SK-N-SH (cell line): ENCODE data around the gene FTCD. TPM values are rescaled to one million over a fixed set of nuclear protein-coding genes. Genes with fewer than 3 reads are reported as not detected.

Source experiments
- CTCF ChIA-PET: fragments of 300-600, 350-600 bp; formaldehyde crosslinking; extraction: SDS; loops from one replicate; lab custom pipeline; 2021; lab: Yijun Ruan, JAX
- POLR2A ChIA-PET: fragments of 350-600 bp; sonication (Branson Sonifier 250); formaldehyde crosslinking; extraction: SDS; loops from one replicate; lab custom pipeline; 2020; ENCODE audit warnings: antibody characterized with exemption, inconsistent platforms; lab: Yijun Ruan, JAX
- DNase-seq: peaks from one replicate; pipeline ENCODE4 v3.0.0; 2012
- H2AFZ ChIP-seq: fragments of 200-600 bp; sonication (generic); 2 replicates; pipeline ENCODE4 v1.8.1; 2016; ENCODE audit warnings: antibody characterized with exemption, mild to moderate bottlenecking, low read depth
- H3F3A ChIP-seq: fragments of 200-600 bp; sonication (generic); replicated peaks from 2 replicates; pipeline ENCODE3; 2016; ENCODE audit warnings: antibody characterized with exemption, mild to moderate bottlenecking; ENCODE audit not compliant: insufficient read depth
- H3K27ac ChIP-seq, 2 experiments: fragments of 200-500 bp in 1 of 2; fragments of 200-600 bp in 1 of 2; sonication (Bioruptor generic) in 1 of 2; sonication (generic), shearing (Covaris generic) in 1 of 2; 2 replicates each; pipeline versions ENCODE4 v1.5.1 to v1.6.1; 2014 to 2016; ENCODE audit warnings: low read depth in 2 of 2, inconsistent platforms in 1 of 2, low read length in 1 of 2, mild to moderate bottlenecking in 1 of 2, mixed read lengths in 1 of 2
- H3K27me3 ChIP-seq: fragments of 200-600 bp; sonication (generic), shearing (Covaris generic); 2 replicates; pipeline ENCODE4 v1.6.1; 2016; ENCODE audit warnings: mixed run types; ENCODE audit not compliant: insufficient read depth
- H3K36me3 ChIP-seq, 2 experiments: fragments of 200-500 bp in 1 of 2; fragments of 200-600 bp in 1 of 2; sonication (Bioruptor generic) in 1 of 2; sonication (generic) in 1 of 2; replicated peaks in 1 of 2; 2 replicates each; pipeline versions ENCODE3 to v1.5.1; 2014 to 2016; ENCODE audit warnings: low read length in 1 of 2, mild to moderate bottlenecking in 1 of 2; ENCODE audit not compliant: insufficient read depth in 2 of 2, control insufficient read depth in 1 of 2
- H3K4me1 ChIP-seq, 2 experiments: fragments of 200-500 bp in 1 of 2; fragments of 200-600 bp in 1 of 2; sonication (Bioruptor generic) in 1 of 2; sonication (generic), shearing (Covaris generic) in 1 of 2; 2 replicates each; pipeline versions ENCODE4 v1.5.1 to v1.6.1; 2014 to 2016; ENCODE audit warnings: low read depth in 1 of 2, low read length in 1 of 2, mixed run types in 1 of 2; ENCODE audit not compliant: insufficient read depth in 2 of 2, control insufficient read depth in 1 of 2
- H3K4me2 ChIP-seq: fragments of 200-600 bp; sonication (generic), shearing (Covaris generic); 2 replicates; pipeline ENCODE4 v1.6.1; 2017; ENCODE audit warnings: mixed run types
- H3K4me3 ChIP-seq, 2 experiments: fragments of 200-500 bp in 1 of 2; fragments of 200-600 bp in 1 of 2; sonication (Bioruptor generic) in 1 of 2; sonication (generic), shearing (Covaris generic) in 1 of 2; 2 replicates each; pipeline versions ENCODE4 v1.5.1 to v1.8.1; 2014 to 2016; ENCODE audit warnings: low read depth in 2 of 2, inconsistent platforms in 1 of 2, low read length in 1 of 2, mild to moderate bottlenecking in 1 of 2, mixed read lengths in 1 of 2, moderate library complexity in 1 of 2
- H3K79me2 ChIP-seq: fragments of 200-600 bp; sonication (generic); 2 replicates; pipeline ENCODE4 v1.8.1; 2017; ENCODE audit warnings: mild to moderate bottlenecking; ENCODE audit not compliant: insufficient read depth
- H3K9ac ChIP-seq: fragments of 200-600 bp; sonication (generic); 2 replicates; pipeline ENCODE4 v1.6.1; 2017; ENCODE audit warnings: mixed run types
- H3K9me2 ChIP-seq: fragments of 200-600 bp; sonication (generic); 2 replicates; pipeline ENCODE4 v1.6.1; 2017; ENCODE audit warnings: mixed run types
- H3K9me3 ChIP-seq: fragments of 200-600 bp; sonication (generic); 2 replicates; pipeline ENCODE4 v1.6.1; 2017; ENCODE audit warnings: mixed run types, mild to moderate bottlenecking, moderate library complexity
- H4K20me1 ChIP-seq: fragments of 200-600 bp; sonication (generic); 2 replicates; pipeline ENCODE4 v1.6.1; 2017; ENCODE audit warnings: mild to moderate bottlenecking, mixed run types; ENCODE audit not compliant: insufficient read depth
- ELF1 ChIP-seq: IDR thresholded peaks from 2 replicates; pipeline ENCODE4 v1.4.0; 2012
- EP300 ChIP-seq, 2 experiments: IDR thresholded peaks; 2 replicates each; pipeline versions ENCODE4 v1.4.0 to v1.6.1; 2012; ENCODE audit warnings: borderline replicate concordance in 1 of 2, low read depth in 1 of 2, low read length in 1 of 2
- EZH2phosphoT487 ChIP-seq: fragments of 200-600 bp; sonication (generic); IDR thresholded peaks from 2 replicates; pipeline ENCODE4 v1.6.1; 2017; ENCODE audit warnings: low read depth, mixed run types, mild to moderate bottlenecking, antibody characterized with exemption, moderate library complexity, borderline replicate concordance
- FOSL2 ChIP-seq: IDR thresholded peaks from 2 replicates; pipeline ENCODE4 v1.4.0; 2012; ENCODE audit warnings: low read depth, mild to moderate bottlenecking, moderate library complexity, borderline replicate concordance
- MEF2A ChIP-seq: IDR thresholded peaks from 2 replicates; pipeline ENCODE4 v1.4.0; 2012; ENCODE audit warnings: low read depth, borderline replicate concordance
- NRF1 ChIP-seq: IDR thresholded peaks from 2 replicates; pipeline ENCODE4 v1.6.1; 2012; ENCODE audit warnings: low read depth, mild to moderate bottlenecking, low read length
- RFX5 ChIP-seq: IDR thresholded peaks from 2 replicates; pipeline ENCODE4 v1.6.1; 2012; ENCODE audit warnings: mild to moderate bottlenecking, improper control_type of control experiment, low read length
- RXRA ChIP-seq: IDR thresholded peaks from 2 replicates; pipeline ENCODE4 v1.4.0; 2012; ENCODE audit warnings: low read depth, mild to moderate bottlenecking, borderline replicate concordance
- TAF1 ChIP-seq: IDR thresholded peaks from 2 replicates; pipeline ENCODE4 v1.6.1; 2012; ENCODE audit warnings: low read depth, mild to moderate bottlenecking, low read length, moderate library complexity, borderline replicate concordance
- YY1 ChIP-seq: IDR thresholded peaks from 2 replicates; pipeline ENCODE4 v1.4.0; 2012; ENCODE audit warnings: low read depth, mild to moderate bottlenecking
- WGBS: methylation state at CpG from one replicate; pipeline ENCODE4 v1.1.6; 2017; ENCODE audit warnings: low lambda C conversion rate; 5-methylcytosine and 5-hydroxymethylcytosine counted together
- polyA plus RNA-seq, 3 experiments: library from polyadenylated mRNA; depleted of rRNA; stranded (reverse); fragments of >200 nt; gene quantifications; 2 replicates each; pipeline ENCODE4 v1.2.3, GENCODE V29; 2012
- TF ChIP-seq, protein P1 (sequence below): IDR thresholded peaks from 2 replicates; pipeline ENCODE4 v1.6.1; 2012; ENCODE audit warnings: mild to moderate bottlenecking, low read depth, low read length, moderate library complexity
- TF ChIP-seq, protein P2 (sequence below): IDR thresholded peaks from 2 replicates; pipeline ENCODE4 v1.4.0; 2012; ENCODE audit warnings: low read depth, borderline replicate concordance

The FTCD gene
- polyA plus RNA-seq, 1 of the 3 experiments (the other 2 are of a cell fraction): 0.33 TPM

DNA sequence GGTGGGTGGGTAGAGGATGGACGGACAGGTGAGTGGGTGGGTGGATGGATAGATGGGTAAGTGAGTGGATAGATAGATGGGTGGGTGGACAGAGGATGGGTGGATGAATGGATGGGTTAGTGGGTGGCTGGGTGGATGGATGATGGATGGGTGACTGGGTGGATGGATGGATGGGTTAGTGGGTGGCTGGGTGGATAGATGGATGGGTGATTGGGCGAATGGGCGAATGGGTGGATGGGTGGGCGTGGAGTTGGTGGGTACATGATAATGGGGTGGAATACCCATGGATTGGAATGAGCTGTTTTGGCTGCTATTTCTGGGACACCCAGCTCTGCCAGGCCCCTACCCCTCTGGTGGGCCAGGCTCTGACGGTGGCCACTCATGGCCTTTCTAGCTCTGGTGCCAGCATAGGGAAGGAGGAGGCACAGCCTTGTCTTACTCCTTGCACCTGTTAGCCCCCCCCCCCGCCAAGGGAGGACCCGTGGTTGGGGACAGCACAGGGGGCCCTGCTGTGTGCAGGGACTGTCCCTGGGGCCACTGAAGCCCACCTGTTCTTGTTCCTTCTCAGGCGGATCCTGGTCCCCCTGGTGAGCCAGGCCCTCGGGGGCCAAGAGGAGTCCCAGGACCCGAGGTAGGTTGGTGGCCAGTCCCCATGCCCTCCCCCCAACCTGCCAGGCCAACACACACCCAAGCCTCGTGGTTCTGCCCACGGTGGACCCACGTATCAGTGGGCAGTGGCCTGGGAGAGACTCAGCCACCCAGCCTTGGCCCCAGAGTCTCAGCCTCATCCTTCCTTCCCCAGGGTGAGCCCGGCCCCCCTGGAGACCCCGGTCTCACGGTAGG is 31.1 kb downstream of the FTCD start:
- Histone ChIP-seq H3K9me2 (no peaks in the 10 kb centered on the region), H4K20me1 (no peaks in the 10 kb centered on the region), H3K4me3 (no peak overlapping the region), H3K9me3 (no peaks in the 10 kb centered on the region), H3K79me2 (no peaks in the 10 kb centered on the region)
- CTCF ChIA-PET: no interaction called here
- 97% methylated on average over 4 of the region's 16 CpGs for WGBS
- TF ChIP-seq NRF1 (no peak), TAF1 (no peak), EZH2phosphoT487 (no peak), RXRA (no peak), MEF2A (no peak)
- TF ChIP-seq, all 33 proteins: peak for 0
- H3K27ac ChIP-seq: no peak overlapping the region
- H3K4me1 ChIP-seq: peaks cover 0 to 28% of the 10 kb centered on the region in 2 experiments; a peak in 1 of 4 replicates
- H3K36me3 ChIP-seq: peaks cover 3 to 40% of the 10 kb centered on the region in 2 experiments
- no peak overlapping the region for H3K9ac ChIP-seq
- DNase-seq: peak; percentile 20
- H3K27me3 ChIP-seq: no peaks in the 10 kb centered on the region
- no peak overlapping the region for H2AFZ ChIP-seq
- no peak overlapping the region for H3K4me2 ChIP-seq
- POLR2A ChIA-PET: no interaction called here
- no peaks in the 10 kb centered on the region for H3F3A ChIP-seq

DNA sequence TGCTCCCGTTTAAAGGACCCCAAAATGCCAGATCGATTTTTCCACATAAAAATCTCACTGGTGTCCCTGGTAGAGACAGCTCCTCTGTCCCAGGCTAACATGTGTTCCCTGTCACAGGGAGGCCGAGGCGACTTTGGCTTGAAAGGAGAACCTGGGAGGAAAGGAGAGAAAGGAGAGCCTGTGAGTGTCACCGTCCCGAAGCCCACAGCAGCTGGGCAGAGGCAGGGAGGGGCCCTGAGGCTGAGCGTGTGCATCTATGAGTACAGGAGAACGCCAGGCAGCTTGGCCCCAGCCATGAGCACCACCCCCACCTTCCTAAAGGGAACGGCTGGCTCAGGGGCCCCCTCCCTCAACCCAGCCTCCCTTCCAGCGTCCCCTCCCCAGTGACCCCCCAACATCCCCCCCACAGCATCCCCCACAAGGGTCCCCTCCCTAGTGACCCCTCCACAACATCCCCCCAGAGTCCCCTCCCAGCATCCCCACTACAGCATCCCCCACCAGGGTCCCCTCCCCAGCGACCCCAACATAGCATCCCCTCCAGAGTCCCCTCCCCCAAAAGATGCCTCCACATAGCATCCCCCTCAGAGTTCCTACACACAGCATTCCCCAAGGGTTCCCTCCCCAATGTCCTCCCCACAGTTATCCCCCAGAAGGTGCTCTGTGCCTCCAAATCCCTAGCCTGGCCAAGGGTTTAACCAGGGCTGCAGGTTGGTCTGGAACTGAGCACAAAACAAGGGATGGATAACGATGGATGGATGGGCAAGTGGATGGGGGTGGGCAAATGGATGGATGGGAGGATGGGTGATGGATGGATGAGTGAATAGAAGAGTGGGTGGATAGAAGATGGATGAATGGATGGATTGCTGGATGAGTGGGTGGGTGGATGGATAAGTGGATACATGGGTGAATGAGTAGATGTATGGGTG is 32.4 kb downstream of the FTCD start:
- 97% methylated on average over 11 of the region's 12 CpGs for WGBS
- Histone ChIP-seq H4K20me1 (no peaks in the 10 kb centered on the region), H3K9me3 (no peaks in the 10 kb centered on the region), H3K4me3 (no peak overlapping the region), H3K9me2 (no peaks in the 10 kb centered on the region), H3K4me1 (peaks cover 0 to 15% of the 10 kb centered on the region in 2 experiments; a peak in 1 of 4 replicates), H3K79me2 (no peaks in the 10 kb centered on the region), H3K9ac (no peak overlapping the region), H3K27me3 (no peaks in the 10 kb centered on the region), H2AFZ (no peak overlapping the region), H3K27ac (no peak overlapping the region), H3F3A (no peaks in the 10 kb centered on the region), H3K36me3 (peaks cover 3 to 50% of the 10 kb centered on the region in 2 experiments), H3K4me2 (no peak overlapping the region)
- no peak for TF ChIP-seq EP300 (IDR thresholded peaks at IDR 0.05; ENCODE audit: borderline replicate concordance in 1 of 2, low read depth in 1 of 2, low read length in 1 of 2)
- no peak for TF ChIP-seq RFX5
- TF ChIP-seq, protein P1, sequence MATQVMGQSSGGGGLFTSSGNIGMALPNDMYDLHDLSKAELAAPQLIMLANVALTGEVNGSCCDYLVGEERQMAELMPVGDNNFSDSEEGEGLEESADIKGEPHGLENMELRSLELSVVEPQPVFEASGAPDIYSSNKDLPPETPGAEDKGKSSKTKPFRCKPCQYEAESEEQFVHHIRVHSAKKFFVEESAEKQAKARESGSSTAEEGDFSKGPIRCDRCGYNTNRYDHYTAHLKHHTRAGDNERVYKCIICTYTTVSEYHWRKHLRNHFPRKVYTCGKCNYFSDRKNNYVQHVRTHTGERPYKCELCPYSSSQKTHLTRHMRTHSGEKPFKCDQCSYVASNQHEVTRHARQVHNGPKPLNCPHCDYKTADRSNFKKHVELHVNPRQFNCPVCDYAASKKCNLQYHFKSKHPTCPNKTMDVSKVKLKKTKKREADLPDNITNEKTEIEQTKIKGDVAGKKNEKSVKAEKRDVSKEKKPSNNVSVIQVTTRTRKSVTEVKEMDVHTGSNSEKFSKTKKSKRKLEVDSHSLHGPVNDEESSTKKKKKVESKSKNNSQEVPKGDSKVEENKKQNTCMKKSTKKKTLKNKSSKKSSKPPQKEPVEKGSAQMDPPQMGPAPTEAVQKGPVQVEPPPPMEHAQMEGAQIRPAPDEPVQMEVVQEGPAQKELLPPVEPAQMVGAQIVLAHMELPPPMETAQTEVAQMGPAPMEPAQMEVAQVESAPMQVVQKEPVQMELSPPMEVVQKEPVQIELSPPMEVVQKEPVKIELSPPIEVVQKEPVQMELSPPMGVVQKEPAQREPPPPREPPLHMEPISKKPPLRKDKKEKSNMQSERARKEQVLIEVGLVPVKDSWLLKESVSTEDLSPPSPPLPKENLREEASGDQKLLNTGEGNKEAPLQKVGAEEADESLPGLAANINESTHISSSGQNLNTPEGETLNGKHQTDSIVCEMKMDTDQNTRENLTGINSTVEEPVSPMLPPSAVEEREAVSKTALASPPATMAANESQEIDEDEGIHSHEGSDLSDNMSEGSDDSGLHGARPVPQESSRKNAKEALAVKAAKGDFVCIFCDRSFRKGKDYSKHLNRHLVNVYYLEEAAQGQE: no peak
- TF ChIP-seq ELF1: no peak
- no peak for TF ChIP-seq TAF1
- TF ChIP-seq FOSL2: no peak
- no peak for TF ChIP-seq YY1
- TF ChIP-seq, protein P2, sequence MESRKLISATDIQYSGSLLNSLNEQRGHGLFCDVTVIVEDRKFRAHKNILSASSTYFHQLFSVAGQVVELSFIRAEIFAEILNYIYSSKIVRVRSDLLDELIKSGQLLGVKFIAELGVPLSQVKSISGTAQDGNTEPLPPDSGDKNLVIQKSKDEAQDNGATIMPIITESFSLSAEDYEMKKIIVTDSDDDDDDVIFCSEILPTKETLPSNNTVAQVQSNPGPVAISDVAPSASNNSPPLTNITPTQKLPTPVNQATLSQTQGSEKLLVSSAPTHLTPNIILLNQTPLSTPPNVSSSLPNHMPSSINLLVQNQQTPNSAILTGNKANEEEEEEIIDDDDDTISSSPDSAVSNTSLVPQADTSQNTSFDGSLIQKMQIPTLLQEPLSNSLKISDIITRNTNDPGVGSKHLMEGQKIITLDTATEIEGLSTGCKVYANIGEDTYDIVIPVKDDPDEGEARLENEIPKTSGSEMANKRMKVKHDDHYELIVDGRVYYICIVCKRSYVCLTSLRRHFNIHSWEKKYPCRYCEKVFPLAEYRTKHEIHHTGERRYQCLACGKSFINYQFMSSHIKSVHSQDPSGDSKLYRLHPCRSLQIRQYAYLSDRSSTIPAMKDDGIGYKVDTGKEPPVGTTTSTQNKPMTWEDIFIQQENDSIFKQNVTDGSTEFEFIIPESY: no peak
- POLR2A ChIA-PET: no interaction called here
- DNase-seq: peak; percentile 21
- CTCF ChIA-PET: no interaction called here
